Keratinocyte (primary cell): ENCODE data around the gene DOK6. TPM values are rescaled to one million over a fixed set of nuclear protein-coding genes. Genes with fewer than 3 reads are reported as not detected.

ENCODE experiments used
- DNase-seq: peaks from one replicate; pipeline ENCODE4 v3.0.0-alpha.2; 2011; ENCODE audit warnings: low read depth, missing footprints, low spot score
- FAIRE-seq: peaks from 2 replicates; lab custom pipeline; 2011; peaks lifted over from hg19 to GRCh38; lab: Jason Lieb, UNC
- H2AFZ ChIP-seq: 2 replicates; pipeline ENCODE4 v1.6.0; 2012; ENCODE audit warnings: low read length, control low read depth, inconsistent platforms; ENCODE audit not compliant: control insufficient read depth
- H3K27ac ChIP-seq: 2 replicates; pipeline ENCODE4 v1.5.1; 2011; ENCODE audit warnings: low read length; ENCODE audit not compliant: control insufficient read depth, insufficient read depth
- H3K27me3 ChIP-seq: 3 replicates; pipeline ENCODE4 v1.6.0; 2011; ENCODE audit warnings: low read length; ENCODE audit not compliant: control insufficient read depth, insufficient read depth; ENCODE audit errors: extremely low read depth
- H3K36me3 ChIP-seq, 2 experiments: 2 replicates in 1 of 2; 3 replicates in 1 of 2; pipeline ENCODE4 v1.5.1; 2011; ENCODE audit warnings: low read length in 2 of 2, mild to moderate bottlenecking in 1 of 2; ENCODE audit not compliant: control insufficient read depth in 2 of 2, insufficient read depth in 2 of 2; ENCODE audit errors: extremely low read depth in 1 of 2
- H3K4me1 ChIP-seq: 3 replicates; pipeline ENCODE4 v1.5.1; 2011; ENCODE audit warnings: low read length; ENCODE audit not compliant: control insufficient read depth, insufficient read depth; ENCODE audit errors: extremely low read depth
- H3K4me2 ChIP-seq: 3 replicates; pipeline ENCODE4 v1.6.0; 2011; ENCODE audit warnings: low read depth, low read length; ENCODE audit not compliant: control insufficient read depth, insufficient read depth; ENCODE audit errors: extremely low read depth
- H3K4me3 ChIP-seq, 3 experiments: fragments of 200-600 bp in 1 of 3; sonication (generic) in 1 of 3; 2 replicates in 2 of 3; 3 replicates in 1 of 3; pipeline ENCODE4 v1.5.1; 2011 to 2016; ENCODE audit warnings: low read length in 3 of 3, mild to moderate bottlenecking in 3 of 3, control low read depth in 2 of 3, inconsistent platforms in 1 of 3, low read depth in 1 of 3, mixed read lengths in 1 of 3, mixed run types in 1 of 3, moderate library complexity in 1 of 3; ENCODE audit not compliant: control insufficient read depth in 2 of 3, insufficient read depth in 2 of 3; ENCODE audit errors: extremely low read depth in 1 of 3
- H3K79me2 ChIP-seq: 2 replicates; pipeline ENCODE4 v1.6.0; 2012; ENCODE audit warnings: low read length; ENCODE audit not compliant: control insufficient read depth, insufficient read depth
- H3K9ac ChIP-seq: 3 replicates; pipeline ENCODE4 v1.6.0; 2011; ENCODE audit warnings: low read length; ENCODE audit not compliant: control insufficient read depth, insufficient read depth; ENCODE audit errors: extremely low read depth
- H3K9me1 ChIP-seq: 3 replicates; pipeline ENCODE4 v1.6.0; 2011; ENCODE audit warnings: low read length; ENCODE audit not compliant: control insufficient read depth, insufficient read depth; ENCODE audit errors: extremely low read depth
- H3K9me3 ChIP-seq: 2 replicates; pipeline ENCODE4 v1.5.1; 2012; ENCODE audit warnings: low read depth, low read length; ENCODE audit not compliant: control insufficient read depth
- H4K20me1 ChIP-seq: 3 replicates; pipeline ENCODE4 v1.6.0; 2011; ENCODE audit warnings: low read length; ENCODE audit not compliant: control insufficient read depth, insufficient read depth; ENCODE audit errors: extremely low read depth
- EZH2 ChIP-seq: IDR thresholded peaks from one replicate; pipeline ENCODE4 v1.6.1; 2012; ENCODE audit warnings: inconsistent platforms, mild to moderate bottlenecking, low read length, moderate library complexity
- dilution Hi-C: fragments of 300-500 bp; cut with MboI; formaldehyde crosslinking; loops from one replicate; pipeline ENCODE4 v1.7.0; 2020; ENCODE audit warnings: low sequenced_read_pairs; ENCODE audit not compliant: extremely low pct_ligation_motif_present
- polyA plus RNA-seq, 5 experiments: library from polyadenylated mRNA; depleted of rRNA in 3 of 5; stranded (reverse) in 3 of 5; stranded (forward) in 1 of 5; unstranded in 1 of 5; fragments of >200 nt; gene quantifications; 1 replicate in 1 of 5; 2 replicates in 3 of 5; 3 replicates in 1 of 5; pipeline versions ENCODE4 v1.2.1 to v1.2.3, GENCODE V29; 2011 to 2012; ENCODE audit warnings: missing spikeins in 2 of 5, low read depth in 1 of 5, low replicate concordance in 1 of 5
- TF ChIP-seq, protein P1 (sequence below), 3 experiments: IDR thresholded peaks in 1 of 3; conservative IDR thresholded peaks in 1 of 3; optimal IDR thresholded peaks in 1 of 3; 2 replicates in 2 of 3; 3 replicates in 1 of 3; pipeline versions ENCODE3 to v1.5.1; 2011; ENCODE audit warnings: low read length in 3 of 3, mild to moderate bottlenecking in 3 of 3, moderate library complexity in 2 of 3, control low read depth in 1 of 3, inconsistent platforms in 1 of 3; ENCODE audit not compliant: insufficient read depth in 2 of 3; ENCODE audit errors: extremely low read depth in 1 of 3

The DOK6 gene
- polyA plus RNA-seq, 1 donor (not counting 4 experiments of a cell fraction or from before 2014, with no cell fraction given) = not detected

- Histone ChIP-seq H3K27me3 (no peaks in the 10 kb centered on the region), H3K79me2 (no peaks in the 10 kb centered on the region), H3K4me1 (no peaks in the 10 kb centered on the region), H3K4me3 (no peak overlapping the region), H3K4me2 (no peak overlapping the region), H3K9ac (no peak overlapping the region), H2AFZ (no peak overlapping the region), H3K36me3 (no peaks in the 10 kb centered on the region), H4K20me1 (no peaks in the 10 kb centered on the region), H3K27ac (no peak overlapping the region), H3K9me1 (no peaks in the 10 kb centered on the region), H3K9me3 (no peaks in the 10 kb centered on the region)
- dilution Hi-C loops = no loop called here
- no peak for FAIRE-seq
- DNase-seq = no peak
- TF ChIP-seq, protein P1, sequence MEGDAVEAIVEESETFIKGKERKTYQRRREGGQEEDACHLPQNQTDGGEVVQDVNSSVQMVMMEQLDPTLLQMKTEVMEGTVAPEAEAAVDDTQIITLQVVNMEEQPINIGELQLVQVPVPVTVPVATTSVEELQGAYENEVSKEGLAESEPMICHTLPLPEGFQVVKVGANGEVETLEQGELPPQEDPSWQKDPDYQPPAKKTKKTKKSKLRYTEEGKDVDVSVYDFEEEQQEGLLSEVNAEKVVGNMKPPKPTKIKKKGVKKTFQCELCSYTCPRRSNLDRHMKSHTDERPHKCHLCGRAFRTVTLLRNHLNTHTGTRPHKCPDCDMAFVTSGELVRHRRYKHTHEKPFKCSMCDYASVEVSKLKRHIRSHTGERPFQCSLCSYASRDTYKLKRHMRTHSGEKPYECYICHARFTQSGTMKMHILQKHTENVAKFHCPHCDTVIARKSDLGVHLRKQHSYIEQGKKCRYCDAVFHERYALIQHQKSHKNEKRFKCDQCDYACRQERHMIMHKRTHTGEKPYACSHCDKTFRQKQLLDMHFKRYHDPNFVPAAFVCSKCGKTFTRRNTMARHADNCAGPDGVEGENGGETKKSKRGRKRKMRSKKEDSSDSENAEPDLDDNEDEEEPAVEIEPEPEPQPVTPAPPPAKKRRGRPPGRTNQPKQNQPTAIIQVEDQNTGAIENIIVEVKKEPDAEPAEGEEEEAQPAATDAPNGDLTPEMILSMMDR (optimal IDR thresholded peaks at IDR 0.05 in 1 of 3, IDR thresholded peaks at IDR 0.05 in 1 of 3, conservative IDR thresholded peaks at IDR 0.05 in 1 of 3; ENCODE audit: extremely low read depth in 1 of 3, insufficient read depth in 2 of 3, low read length in 3 of 3) = no peak
- no peak for TF ChIP-seq EZH2
Measured at GRCh38 chr18:69364930-69365329, 35.8 kb upstream of the DOK6 start.

- TF ChIP-seq, protein P1 (optimal IDR thresholded peaks at IDR 0.05 in 1 of 3, IDR thresholded peaks at IDR 0.05 in 1 of 3, conservative IDR thresholded peaks at IDR 0.05 in 1 of 3; ENCODE audit: extremely low read depth in 1 of 3, insufficient read depth in 2 of 3, low read length in 3 of 3) = no peak
- no peak for TF ChIP-seq EZH2
- Histone ChIP-seq H4K20me1 (no peaks in the 10 kb centered on the region), H3K36me3 (no peaks in the 10 kb centered on the region), H3K27ac (no peak overlapping the region), H3K9me1 (no peaks in the 10 kb centered on the region), H3K4me3 (no peak overlapping the region), H3K27me3 (no peaks in the 10 kb centered on the region), H3K79me2 (no peaks in the 10 kb centered on the region), H3K9me3 (no peaks in the 10 kb centered on the region), H3K9ac (no peak overlapping the region), H3K4me2 (no peak overlapping the region), H3K4me1 (no peaks in the 10 kb centered on the region), H2AFZ (no peak overlapping the region)
- DNase-seq = no peak
- no peak for FAIRE-seq
- dilution Hi-C loops = no loop called here
Measured at GRCh38 chr18:69365658-69366057, 35.0 kb upstream of the DOK6 start.
